Endothelial cell of umbilical vein (primary cell): Measurements from ENCODE around the gene FGFRL1. TPM values are rescaled to one million over a fixed set of nuclear protein-coding genes. Genes with fewer than 3 reads are reported as not detected.
A peak's percentile ranks its signal among the peaks of the same experiment; 100 is the strongest.

Experiments used
- BruUV-seq: library from RNA; stranded (reverse); fragments of 400-500 nt; replicated peaks from 2 replicates; lab custom pipeline; 2021; lab: Mats Ljungman, UMichigan
- CTCF ChIA-PET: fragments of 300-600, 350-600 bp; sonication (Branson Sonifier 250); formaldehyde crosslinking; loops from one replicate; lab custom pipeline; 2021; ENCODE audit warnings: antibody characterized with exemption, inconsistent platforms; lab: Charles Lee
- POLR2A ChIA-PET: fragments of 300-600, 350-600 bp; sonication (Branson Sonifier 250); formaldehyde crosslinking; loops from one replicate; lab custom pipeline; 2021; ENCODE audit warnings: antibody characterized with exemption, inconsistent platforms; lab: Charles Lee
- DNase-seq: peaks from one replicate; pipeline ENCODE4 v3.0.0-alpha.2; 2011; ENCODE audit warnings: low read depth, low spot score
- FAIRE-seq: peaks from 2 replicates; lab custom pipeline; 2011; peaks lifted over from hg19 to GRCh38; lab: Jason Lieb, UNC
- H2AFZ ChIP-seq: 2 replicates; pipeline ENCODE4 v1.6.0; 2012; ENCODE audit warnings: low read depth, low read length, control low read depth, inconsistent platforms
- H3K27ac ChIP-seq: 2 replicates; pipeline ENCODE4 v1.5.1; 2011; ENCODE audit warnings: low read depth, mild to moderate bottlenecking, control low read depth, low read length, moderate library complexity; ENCODE audit not compliant: insufficient read depth
- H3K27me3 ChIP-seq, 2 experiments: 2 replicates each; pipeline versions ENCODE4 v1.6.0 to v1.6.1; 2011; ENCODE audit warnings: low read length in 2 of 2, mixed read lengths in 1 of 2; ENCODE audit not compliant: control insufficient read depth in 2 of 2, insufficient read depth in 2 of 2
- H3K36me3 ChIP-seq, 2 experiments: 2 replicates in 1 of 2; 3 replicates in 1 of 2; pipeline ENCODE4 v1.5.1; 2011; ENCODE audit warnings: low read length in 2 of 2, mild to moderate bottlenecking in 1 of 2, moderate library complexity in 1 of 2; ENCODE audit not compliant: control insufficient read depth in 2 of 2, insufficient read depth in 2 of 2; ENCODE audit errors: extremely low read depth in 1 of 2
- H3K4me1 ChIP-seq: 3 replicates; pipeline ENCODE4 v1.5.1; 2011; ENCODE audit warnings: mild to moderate bottlenecking, low read length; ENCODE audit not compliant: control insufficient read depth, insufficient read depth; ENCODE audit errors: extremely low read depth
- H3K4me2 ChIP-seq: 2 replicates; pipeline ENCODE4 v1.6.1; 2011; ENCODE audit warnings: low read length, control low read depth, mixed read lengths; ENCODE audit not compliant: insufficient read depth
- H3K4me3 ChIP-seq, 3 experiments: fragments of 200-600 bp in 1 of 3; sonication (generic), shearing (Covaris generic) in 1 of 3; replicated peaks in 1 of 3; 2 replicates each; pipeline ENCODE4 v1.5.1; 2011 to 2016; ENCODE audit warnings: control low read depth in 3 of 3, low read length in 3 of 3, mild to moderate bottlenecking in 2 of 3, inconsistent platforms in 1 of 3, low read depth in 1 of 3, moderate library complexity in 1 of 3; ENCODE audit not compliant: insufficient read depth in 1 of 3
- H3K79me2 ChIP-seq: 2 replicates; pipeline ENCODE4 v1.6.0; 2012; ENCODE audit warnings: low read length, inconsistent platforms; ENCODE audit not compliant: control insufficient read depth, insufficient read depth
- H3K9ac ChIP-seq: replicated peaks from 2 replicates; pipeline ENCODE3; 2011; ENCODE audit warnings: low read length, control low read depth; ENCODE audit not compliant: insufficient read depth; ENCODE audit errors: extremely low read depth
- H3K9me1 ChIP-seq: replicated peaks from 3 replicates; pipeline ENCODE4 v1.6.0; 2011; ENCODE audit warnings: mild to moderate bottlenecking, low read length; ENCODE audit not compliant: control insufficient read depth, insufficient read depth; ENCODE audit errors: extremely low read depth
- H3K9me3 ChIP-seq: replicated peaks from 2 replicates; pipeline ENCODE4 v1.5.1; 2012; ENCODE audit warnings: low read length, inconsistent platforms; ENCODE audit not compliant: control insufficient read depth, insufficient read depth
- H4K20me1 ChIP-seq: replicated peaks from 2 replicates; pipeline ENCODE3; 2011; ENCODE audit warnings: mild to moderate bottlenecking, low read length; ENCODE audit not compliant: control insufficient read depth, insufficient read depth; ENCODE audit errors: extremely low read depth
- EZH2 ChIP-seq: IDR thresholded peaks from 2 replicates; pipeline ENCODE4 v1.6.1; 2012; ENCODE audit warnings: borderline replicate concordance, low read depth, mild to moderate bottlenecking, moderate library complexity, low read length, inconsistent platforms; ENCODE audit not compliant: severe bottlenecking
- FOS ChIP-seq: IDR thresholded peaks from 2 replicates; pipeline ENCODE4 v1.6.1; 2011; ENCODE audit warnings: mild to moderate bottlenecking, low read length, moderate library complexity, borderline replicate concordance; ENCODE audit not compliant: insufficient read depth
- GATA2 ChIP-seq: IDR thresholded peaks from 2 replicates; pipeline ENCODE4 v1.7.0; 2011; ENCODE audit warnings: low read depth, mild to moderate bottlenecking, moderate library complexity, mixed read lengths, low read length; ENCODE audit not compliant: insufficient read length, insufficient read depth
- JUN ChIP-seq: IDR thresholded peaks from 2 replicates; pipeline ENCODE4 v1.6.1; 2011; ENCODE audit warnings: borderline replicate concordance, low read depth; ENCODE audit not compliant: insufficient read length, insufficient read depth
- MYC ChIP-seq: IDR thresholded peaks from one replicate; pipeline ENCODE4 v1.6.1; 2011; ENCODE audit warnings: mild to moderate bottlenecking, low read depth, low read length
- POLR2A ChIP-seq: IDR thresholded peaks from 2 replicates; pipeline ENCODE4 v1.6.1; 2012; ENCODE audit warnings: low read depth, mild to moderate bottlenecking, control low read depth, low read length
- POLR2AphosphoS5 ChIP-seq: IDR thresholded peaks from 2 replicates; pipeline ENCODE4 v1.6.1; 2012; ENCODE audit warnings: low read depth, mild to moderate bottlenecking, control low read depth, low read length, moderate library complexity; ENCODE audit not compliant: insufficient read depth
- dilution Hi-C: fragments of 300-500 bp; cut with MboI; formaldehyde crosslinking; loops from one replicate; pipeline ENCODE4 v1.15.0; 2019; ENCODE audit warnings: low sequenced_read_pairs; ENCODE audit not compliant: extremely low pct_ligation_motif_present
- intact Hi-C: fragments of 100-400 bp; cut with micrococcal nuclease; formaldehyde crosslinking; loops from one replicate; pipeline ENCODE4 v1.10.0; 2022
- polyA plus RNA-seq, 4 experiments: library from polyadenylated mRNA; depleted of rRNA in 3 of 4; stranded (reverse) in 3 of 4; unstranded in 1 of 4; fragments of >200 nt; gene quantifications; 2 replicates each; pipeline versions ENCODE4 v1.2.1 to v1.2.3, GENCODE V29; 2011 to 2012; ENCODE audit warnings: missing spikeins in 1 of 4
- total RNA-seq: library from RNA; stranded (reverse); gene quantifications from 2 replicates; pipeline ENCODE4 v1.2.3, GENCODE V29; 2021
- TF ChIP-seq, protein P1 (sequence below): IDR thresholded peaks from 2 replicates; pipeline ENCODE4 v1.6.1; 2011; ENCODE audit not compliant: insufficient read depth, insufficient read length

Gene FGFRL1
- total and polyA plus RNA-seq, 2 donors (not counting 3 experiments of a cell fraction or from before 2014, with no cell fraction given) = 33.3 to 74.6 TPM

- H3K79me2 ChIP-seq = no peaks in the 10 kb centered on the region
- intact Hi-C loops (no loop called here), dilution Hi-C loops (no loop called here)
- H3K4me2 ChIP-seq = no peak overlapping the region
- no TSS peak for BruUV-seq
- no peak for TF ChIP-seq FOS
- TF ChIP-seq, protein P1, sequence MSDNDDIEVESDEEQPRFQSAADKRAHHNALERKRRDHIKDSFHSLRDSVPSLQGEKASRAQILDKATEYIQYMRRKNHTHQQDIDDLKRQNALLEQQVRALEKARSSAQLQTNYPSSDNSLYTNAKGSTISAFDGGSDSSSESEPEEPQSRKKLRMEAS = no peak
- TF ChIP-seq POLR2AphosphoS5 = no peak
- no peak for TF ChIP-seq POLR2A
- TF ChIP-seq EZH2 = peak; percentile 51
- TF ChIP-seq JUN = no peak
- POLR2A ChIA-PET = no interaction called here
- peaks cover 3% of the 10 kb centered on the region for H3K4me1 ChIP-seq
- H3K9me3 ChIP-seq = no peaks in the 10 kb centered on the region
- no peak overlapping the region for H2AFZ ChIP-seq
- H3K4me3 ChIP-seq = no peak overlapping the region
- no peak overlapping the region for H3K9ac ChIP-seq
- no peak overlapping the region for H3K27ac ChIP-seq
- no peaks in the 10 kb centered on the region for H3K9me1 ChIP-seq
- H3K27me3 ChIP-seq = peaks cover 26 to 28% of the 10 kb centered on the region in 2 experiments
- FAIRE-seq (no peak), DNase-seq (no peak)
- H4K20me1 ChIP-seq = no peaks in the 10 kb centered on the region
- no peaks in the 10 kb centered on the region for H3K36me3 ChIP-seq
- CTCF ChIA-PET = no interaction called here
Measured at GRCh38 chr4:996997-997374, 14.4 kb upstream of the FGFRL1 start.

DNA sequence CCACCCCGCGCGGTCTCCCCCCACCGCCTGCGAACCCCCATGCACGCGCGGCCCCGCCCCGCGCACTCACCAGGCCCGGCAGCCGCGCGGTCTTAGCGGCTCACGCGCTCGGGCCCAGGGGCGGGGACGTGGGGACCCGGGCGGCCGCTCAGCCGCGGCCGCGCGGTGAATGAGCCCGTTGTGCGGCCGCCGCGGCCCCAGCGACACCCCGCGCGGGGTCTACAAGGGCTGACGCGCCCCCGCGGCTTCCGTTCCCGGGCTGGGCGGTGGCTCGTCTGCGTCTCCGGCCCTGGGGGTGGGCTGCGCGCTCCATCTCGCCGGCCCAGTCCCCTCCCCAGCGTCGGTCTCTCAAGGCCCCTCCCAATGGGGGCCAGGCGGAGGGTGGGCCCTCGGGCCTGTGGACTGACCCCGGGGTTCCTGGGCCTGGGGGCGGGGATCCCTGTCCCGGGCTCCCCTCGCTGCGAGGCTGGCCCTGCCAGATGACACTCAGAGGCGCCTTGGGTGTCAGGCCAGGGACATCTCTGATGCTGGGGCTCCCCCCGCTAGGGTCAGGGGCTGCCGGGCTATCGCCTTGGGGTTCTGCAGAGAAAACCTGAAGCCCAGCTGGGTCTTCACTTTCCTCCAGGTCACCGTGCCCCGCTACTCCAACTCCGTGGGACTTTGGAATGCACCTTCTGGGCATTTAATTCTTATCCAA is 13.9 kb upstream of the FGFRL1 start:
- Histone ChIP-seq H3K4me1 (peaks cover 3% of the 10 kb centered on the region), H3K9me1 (no peaks in the 10 kb centered on the region), H4K20me1 (no peaks in the 10 kb centered on the region), H3K79me2 (no peaks in the 10 kb centered on the region), H3K9ac (no peak overlapping the region), H3K4me2 (no peak overlapping the region), H3K9me3 (no peaks in the 10 kb centered on the region), H3K27me3 (peaks cover 28 to 33% of the 10 kb centered on the region in 2 experiments), H3K36me3 (no peaks in the 10 kb centered on the region), H3K4me3 (no peak overlapping the region), H3K27ac (no peak overlapping the region), H2AFZ (no peak overlapping the region)
- dilution Hi-C loops = no loop called here
- no TSS peak for BruUV-seq
- intact Hi-C loops = no loop called here
- DNase-seq (no peak), FAIRE-seq (no peak)
- no peak for TF ChIP-seq JUN
- TF ChIP-seq POLR2AphosphoS5 = no peak
- no peak for TF ChIP-seq FOS
- TF ChIP-seq, protein P1 = no peak
- TF ChIP-seq EZH2 = peak; percentile 96
- TF ChIP-seq POLR2A = no peak
- TF ChIP-seq GATA2 = no peak
- TF ChIP-seq MYC = no peak
- POLR2A ChIA-PET = no interaction called here
- CTCF ChIA-PET = no interaction called here
